NCI-H460 (cell line): ENCODE data around the gene DCHS2. TPM values are rescaled to one million over a fixed set of nuclear protein-coding genes. Genes with fewer than 3 reads are reported as not detected.
A peak's percentile ranks its signal among the peaks of the same experiment; 100 is the strongest.

Experiments
- DNase-seq: peaks from one replicate; pipeline ENCODE4 v3.0.0-alpha.2; 2016; ENCODE audit warnings: low read depth; ENCODE audit errors: extremely low read depth
- polyA plus RNA-seq: library from polyadenylated mRNA; depleted of rRNA; stranded (reverse); fragments of >200 nt; gene quantifications from 2 replicates; pipeline ENCODE4 v1.2.3, GENCODE V29; 2014; cell fraction: nucleus; rRNA removed
- total RNA-seq: library from RNA; depleted of rRNA; stranded (reverse); fragments of >200 nt; shearing (Covaris generic); gene quantifications from 2 replicates; pipeline ENCODE4 v1.2.3, GENCODE V29; 2014; rRNA removed

Gene DCHS2, protein sequence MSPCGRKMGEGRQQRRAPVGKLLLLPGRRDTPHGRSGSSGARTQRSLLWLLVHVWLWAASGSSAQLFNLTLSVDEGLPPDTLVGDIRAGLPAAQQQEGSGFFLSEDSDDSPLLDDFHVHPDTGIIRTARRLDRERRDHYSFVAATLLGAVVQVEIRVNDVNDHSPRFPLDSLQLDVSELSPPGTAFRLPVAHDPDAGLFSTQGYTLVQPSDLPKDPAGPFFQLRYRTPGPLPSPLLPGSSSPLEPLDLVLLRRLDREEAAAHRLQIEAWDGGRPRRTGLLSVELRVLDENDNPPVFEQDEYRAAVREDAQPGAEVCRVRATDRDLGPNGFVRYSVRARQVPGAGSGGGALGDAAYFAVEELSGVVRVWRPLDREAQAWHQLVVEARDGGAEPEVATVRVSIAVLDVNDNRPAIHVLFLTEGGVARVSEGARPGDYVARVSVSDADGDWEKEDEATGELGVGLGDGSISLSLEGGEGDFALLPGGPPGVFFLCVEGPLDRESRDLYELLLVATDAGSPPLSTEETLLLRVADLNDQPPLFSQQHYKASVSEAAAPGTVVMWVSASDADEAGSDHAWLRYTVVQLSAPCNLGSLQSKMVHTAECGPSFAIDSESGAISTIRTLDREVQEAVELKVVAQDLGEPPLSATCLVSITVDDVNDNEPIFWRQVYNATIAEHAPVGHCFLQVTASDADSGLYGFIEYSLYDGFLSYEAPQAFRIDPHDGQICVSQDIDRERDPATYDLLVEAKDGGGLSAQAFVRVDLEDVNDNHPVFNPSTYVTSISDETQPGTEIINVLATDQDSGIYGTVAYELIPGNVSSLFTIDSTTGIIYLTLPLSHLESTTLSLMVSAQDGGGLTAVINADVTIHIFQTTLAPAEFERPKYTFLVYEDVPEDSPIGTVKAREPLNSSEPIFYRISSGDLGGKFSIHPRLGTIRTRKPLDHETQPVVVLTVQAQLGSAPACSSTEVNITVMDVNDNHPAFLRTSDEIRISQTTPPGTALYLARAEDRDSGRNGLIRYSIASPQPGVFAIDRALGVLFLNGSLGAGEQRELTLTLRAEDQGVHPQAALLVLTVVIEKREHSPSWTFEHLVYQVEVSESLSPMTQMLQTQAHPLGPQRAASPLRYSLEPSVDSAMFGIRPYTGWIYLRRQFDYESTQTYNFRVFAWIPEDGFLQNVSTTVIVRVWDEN (N-terminal part only)
- 0.12 TPM in 1 of 2 replicates, not detected in the other for total RNA-seq
- not detected in 2 replicates for polyA plus RNA-seq

DNA sequence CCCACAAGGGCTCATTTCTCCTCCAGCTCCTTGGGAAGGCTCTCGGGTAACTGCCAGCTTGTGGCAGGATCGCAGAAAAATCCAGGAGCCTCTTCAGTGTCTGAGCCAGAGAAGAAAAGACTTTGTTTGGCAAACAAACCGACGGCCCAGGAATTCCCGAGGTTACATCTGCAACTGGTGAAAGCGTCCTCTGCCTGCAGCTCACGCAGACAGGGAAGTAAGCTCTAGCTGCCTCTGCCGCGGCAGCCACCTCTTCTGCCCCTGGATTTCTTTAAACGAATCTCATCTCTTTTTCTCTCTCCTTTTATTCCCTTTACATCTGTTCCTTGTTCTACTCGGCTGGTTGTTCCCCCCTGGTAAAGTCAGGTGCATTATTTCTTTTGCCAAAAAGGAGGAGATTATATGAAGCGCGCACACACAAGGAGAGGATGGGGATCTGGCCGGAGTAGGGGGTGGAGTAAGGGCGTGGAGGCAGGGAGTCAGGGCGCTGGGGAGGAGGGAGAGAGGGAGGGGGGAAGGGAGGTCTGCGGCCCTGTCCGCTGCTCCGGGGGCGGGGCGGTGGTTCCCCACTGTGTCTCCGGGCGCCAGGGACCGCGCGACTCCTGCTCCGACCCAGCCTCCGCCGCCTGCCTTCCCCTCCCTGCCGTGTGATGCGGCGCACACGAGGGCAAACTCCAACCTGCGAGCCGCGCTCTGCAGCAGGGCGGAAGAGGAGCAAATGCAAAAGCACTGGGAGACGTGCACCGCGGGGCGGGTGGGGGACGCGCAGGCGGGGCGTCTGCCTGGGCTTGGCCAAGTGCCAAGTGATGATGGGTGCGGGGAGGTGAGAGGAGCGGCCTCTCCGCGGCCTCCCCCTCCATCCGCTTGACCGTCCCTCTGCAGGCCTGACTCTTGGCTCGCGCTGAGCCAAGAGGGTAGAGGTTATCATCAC is at the start of gene DCHS2:
Gene DCHS2 (minus strand): TSS at position 459 of the 931 bp plus-strand sequence. CDS start 444 bp downstream, at position 15.
- no peak for DNase-seq

DNA sequence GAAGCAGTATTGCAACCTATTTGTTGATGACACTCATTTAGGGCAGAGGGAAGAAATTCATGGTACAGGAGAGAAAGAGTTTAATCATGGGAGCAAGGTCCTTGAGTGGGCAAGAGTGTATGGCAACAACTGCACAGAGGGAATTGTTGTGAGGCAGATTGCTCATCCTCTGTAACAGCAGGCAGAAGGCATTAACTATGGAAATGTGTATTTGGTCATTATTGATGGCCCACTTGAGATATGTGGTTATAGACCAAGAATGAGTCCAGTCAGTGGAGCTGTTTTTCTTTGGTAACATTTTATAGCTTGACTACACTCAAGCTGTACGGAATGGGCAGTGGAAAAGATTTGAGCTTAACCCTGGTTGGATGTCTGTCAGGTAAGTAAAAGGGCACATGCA is 42.7 kb upstream of the DCHS2 start:
- no peak for DNase-seq

DNA sequence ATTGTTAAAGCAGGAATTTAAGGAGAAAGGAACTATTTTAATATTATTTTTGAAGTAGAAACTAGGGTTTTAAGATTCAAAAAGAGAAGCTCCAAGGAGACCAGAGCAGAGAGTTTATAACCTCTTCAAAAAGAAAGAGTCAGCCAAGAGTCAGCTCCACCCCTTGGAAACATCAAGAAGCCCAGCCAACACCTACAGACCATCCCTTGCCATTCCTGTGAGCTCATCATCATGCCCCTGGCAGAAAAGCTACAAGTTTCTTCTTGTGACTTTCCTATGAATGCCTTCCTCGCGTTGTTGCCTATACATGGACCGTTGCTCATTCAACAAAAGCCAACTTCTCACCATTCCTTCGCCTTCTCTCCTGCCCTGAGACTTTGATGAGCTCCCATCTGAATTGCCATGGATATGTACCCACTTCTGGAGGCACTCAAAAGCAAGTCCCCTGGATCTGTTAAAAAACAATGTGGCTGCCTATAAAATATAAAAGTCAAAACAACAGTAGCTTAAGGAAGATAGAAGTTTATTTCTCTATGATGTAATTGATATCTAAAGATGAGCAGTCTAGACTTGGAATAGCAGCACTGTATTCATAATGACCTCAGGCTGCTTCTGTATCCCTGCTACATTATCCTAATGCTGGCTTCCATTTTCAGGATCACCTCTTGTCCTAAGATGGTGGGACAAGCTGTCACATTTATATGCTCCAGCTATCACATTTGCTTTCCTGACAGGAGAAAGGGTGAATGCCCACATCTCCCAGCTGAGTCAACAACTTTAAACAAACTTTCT is 38.3 kb upstream of the DCHS2 start:
- no peak for DNase-seq

DNA sequence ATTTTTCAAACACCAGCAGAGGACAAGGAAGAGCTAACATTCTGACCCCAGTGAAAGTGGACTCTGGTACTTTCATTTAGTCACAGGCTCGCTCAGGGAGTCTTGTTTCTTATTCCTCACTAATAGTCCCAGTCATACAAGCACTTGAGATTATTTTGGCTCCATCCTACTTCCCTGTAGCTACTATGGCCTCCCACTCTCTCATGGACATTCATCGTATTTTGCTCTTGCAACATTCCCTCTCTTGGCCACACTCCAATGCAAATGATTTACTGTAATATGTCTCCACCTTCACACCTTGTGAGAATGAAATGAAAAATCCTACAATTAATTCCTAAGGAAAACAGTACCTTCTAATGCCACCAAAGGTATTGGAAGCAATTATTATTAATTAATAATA is 37.3 kb upstream of the DCHS2 start:
- DNase-seq, result no peak

DNA sequence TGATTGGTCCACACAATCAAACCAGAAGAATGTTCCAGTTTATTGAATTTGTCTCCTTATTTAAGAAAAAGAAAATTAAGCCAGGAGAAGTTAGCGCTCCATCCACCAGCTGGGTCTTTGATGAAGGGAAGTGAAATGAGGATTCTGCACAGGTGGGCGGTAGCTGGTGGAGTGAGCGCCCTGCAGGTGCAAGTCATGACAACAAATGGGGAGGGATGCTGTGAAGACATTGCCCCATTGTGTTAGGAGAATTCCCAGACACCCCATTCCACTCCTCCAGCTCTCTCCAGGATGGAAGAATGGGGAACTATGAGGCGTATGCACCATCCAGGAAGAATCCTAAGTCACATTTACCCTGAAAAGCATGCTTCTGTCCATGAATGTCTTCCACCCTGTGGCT is 35.7 kb upstream of the DCHS2 start:
- no peak for DNase-seq

DNA sequence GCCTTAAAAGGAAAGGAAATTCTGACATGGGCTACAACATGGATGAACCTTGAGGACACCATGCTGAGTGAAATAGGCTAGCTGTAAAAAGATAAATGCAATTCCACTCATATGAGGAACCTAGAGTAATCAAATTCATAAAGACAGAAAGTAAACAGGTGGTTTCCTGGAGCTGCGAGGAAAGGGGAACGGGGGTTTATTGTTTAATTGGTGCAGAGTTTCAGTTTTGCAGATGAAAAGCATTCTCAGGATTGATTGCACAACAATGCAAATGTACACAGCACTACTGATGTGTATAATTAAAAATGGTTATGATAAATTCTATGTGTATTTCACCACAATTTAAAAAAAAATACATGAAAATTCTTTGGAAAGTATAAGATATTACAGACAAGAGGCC is 34.6 kb upstream of the DCHS2 start:
- DNase-seq, result no peak

DNA sequence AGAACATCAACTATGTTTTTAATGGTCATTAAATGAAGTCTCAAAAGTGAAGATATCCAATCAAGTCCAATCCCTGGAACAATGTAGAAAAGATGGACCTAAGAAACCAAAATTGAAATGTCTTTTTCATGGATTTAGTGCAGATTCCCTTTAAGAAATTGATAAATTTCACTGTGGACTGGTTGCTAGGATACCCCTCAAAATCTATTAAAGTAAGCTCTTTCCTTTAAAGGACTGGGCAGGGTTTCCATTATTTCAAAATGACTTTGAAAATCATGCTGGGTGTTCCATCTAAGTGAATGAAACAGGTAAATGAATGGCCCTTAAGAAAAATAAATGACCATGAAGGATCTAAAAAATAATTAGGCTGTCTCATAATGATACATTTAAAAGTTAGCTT is 30.0 kb upstream of the DCHS2 start:
- DNase-seq, result no peak

DNA sequence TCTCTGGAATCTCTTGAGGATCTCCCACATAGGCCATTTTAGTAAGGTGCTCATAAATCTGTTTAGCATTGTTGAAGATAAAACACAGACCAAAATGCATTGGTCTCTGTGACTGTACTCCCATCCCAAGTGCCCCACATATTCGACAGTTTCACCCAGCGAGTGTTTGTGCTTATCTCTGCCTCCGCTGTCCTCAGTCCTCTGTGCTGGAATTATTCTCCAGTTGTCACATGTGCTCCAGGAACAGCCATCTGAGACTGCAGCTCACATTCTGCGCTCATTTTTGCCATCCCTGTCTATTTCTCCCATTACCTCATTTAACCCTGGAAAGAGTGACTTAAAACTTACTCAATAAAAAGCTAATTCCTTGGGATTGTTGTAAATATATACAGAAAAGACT is 27.6 kb upstream of the DCHS2 start:
- DNase-seq, result no peak

DNA sequence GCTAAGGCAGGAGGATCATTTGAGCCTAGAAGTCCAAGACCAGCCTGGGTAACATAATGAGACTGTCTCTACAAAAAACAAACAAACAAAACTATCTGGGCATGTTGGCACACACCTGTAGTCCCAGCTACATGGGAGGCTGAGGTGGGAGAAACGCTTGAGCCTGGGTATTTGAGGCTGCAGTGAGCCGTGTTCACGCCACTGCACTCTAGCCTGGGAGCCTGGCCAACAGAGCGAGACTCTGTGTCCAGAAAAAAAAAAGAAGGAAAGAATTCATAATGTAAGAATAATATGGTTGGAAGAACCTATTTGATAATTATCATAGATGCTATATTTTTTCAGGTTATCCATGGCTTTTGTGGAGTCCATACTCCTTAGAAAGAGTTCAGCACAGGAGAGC is 26.0 kb upstream of the DCHS2 start:
- no peak for DNase-seq

DNA sequence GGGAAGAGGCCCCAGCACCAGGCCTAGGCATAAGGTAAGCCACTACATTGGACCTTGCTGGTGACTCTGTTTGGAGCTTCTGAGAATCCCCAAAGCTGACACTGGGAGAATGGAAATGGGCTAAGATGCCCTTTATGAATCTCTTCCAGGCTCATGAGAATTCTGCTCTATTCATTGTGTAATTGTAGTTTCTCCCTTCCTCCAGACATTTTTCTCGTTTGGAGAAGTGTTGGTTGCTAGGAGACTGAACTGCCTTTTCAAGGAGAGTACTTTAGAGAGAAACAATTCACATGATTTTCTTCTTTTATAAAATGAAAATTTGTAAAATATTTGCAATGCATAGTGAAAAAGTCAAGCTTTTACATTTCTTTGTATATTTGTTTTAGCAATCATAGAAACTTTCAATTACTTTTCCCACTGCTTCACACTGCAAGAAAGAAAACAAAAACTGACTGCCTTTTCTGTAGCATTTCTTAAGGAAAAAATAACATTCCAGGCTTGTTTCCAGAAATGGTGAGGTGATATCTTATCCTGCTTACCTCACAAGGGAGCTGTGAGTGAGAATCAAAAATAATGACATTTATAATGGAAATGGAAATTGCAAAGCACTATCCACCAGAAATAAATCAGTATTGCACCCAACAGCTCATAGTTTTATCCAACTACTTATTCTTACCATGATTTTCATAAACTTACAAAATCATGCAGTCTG is 24.9 kb upstream of the DCHS2 start:
- no peak for DNase-seq

DNA sequence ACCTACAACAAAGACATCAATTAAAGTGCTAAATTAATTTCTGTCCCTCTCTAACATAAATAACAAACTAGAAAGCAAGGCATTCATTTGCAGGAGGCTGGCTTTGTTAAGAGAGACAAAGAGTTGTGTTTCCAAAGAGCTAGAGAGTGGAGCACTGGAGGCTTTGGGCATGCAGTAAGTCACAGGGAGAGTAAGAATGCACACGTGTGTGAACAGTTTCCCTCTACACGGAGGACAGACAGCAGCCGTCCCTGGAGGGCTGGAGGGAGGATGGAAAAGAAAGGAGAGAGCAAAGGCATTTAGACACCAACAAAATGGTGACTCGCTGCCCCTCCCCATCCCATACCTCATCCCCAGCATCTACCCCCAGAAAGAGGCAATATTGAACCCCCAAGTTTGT is 20.4 kb upstream of the DCHS2 start:
- DNase-seq, result no peak

DNA sequence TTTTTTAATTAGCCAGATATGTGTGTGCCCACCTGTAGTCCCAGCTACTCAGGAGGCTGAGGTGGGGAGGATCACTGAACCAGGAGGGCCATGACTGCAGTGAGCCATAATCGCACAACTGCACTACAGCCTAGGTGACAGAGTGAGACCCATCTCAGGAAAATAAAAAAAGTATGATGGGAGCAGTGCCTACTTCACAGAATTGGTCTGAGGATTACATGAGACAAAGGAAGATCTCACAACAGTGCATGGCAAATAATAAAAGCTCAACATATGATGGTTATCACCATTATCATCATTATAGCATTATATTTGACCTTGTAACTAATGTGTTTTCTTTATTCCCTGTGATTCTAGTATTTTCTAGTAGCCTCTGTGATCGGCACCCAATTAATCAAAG is 19.9 kb upstream of the DCHS2 start:
- DNase-seq, result no peak

DNA sequence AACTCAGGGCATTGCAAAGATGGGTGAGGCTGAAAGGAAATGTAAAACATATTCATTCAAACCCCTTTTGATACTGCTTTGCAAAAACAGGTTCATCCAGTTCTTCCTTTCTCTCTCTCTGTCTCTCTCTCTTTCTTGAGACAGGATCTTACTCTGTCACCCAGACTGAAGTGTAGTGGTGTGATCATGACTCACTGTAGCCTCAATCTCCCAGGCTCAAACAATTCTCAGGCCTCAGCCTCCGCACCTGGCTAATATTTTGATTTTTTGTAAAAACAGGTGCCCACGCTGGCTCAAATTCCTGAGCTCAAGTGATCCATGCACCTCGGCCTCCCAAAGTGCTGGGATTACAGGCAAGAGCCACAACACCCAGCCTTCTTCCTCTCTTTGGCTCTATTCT is 15.6 kb upstream of the DCHS2 start:
- DNase-seq, result no peak

DNA sequence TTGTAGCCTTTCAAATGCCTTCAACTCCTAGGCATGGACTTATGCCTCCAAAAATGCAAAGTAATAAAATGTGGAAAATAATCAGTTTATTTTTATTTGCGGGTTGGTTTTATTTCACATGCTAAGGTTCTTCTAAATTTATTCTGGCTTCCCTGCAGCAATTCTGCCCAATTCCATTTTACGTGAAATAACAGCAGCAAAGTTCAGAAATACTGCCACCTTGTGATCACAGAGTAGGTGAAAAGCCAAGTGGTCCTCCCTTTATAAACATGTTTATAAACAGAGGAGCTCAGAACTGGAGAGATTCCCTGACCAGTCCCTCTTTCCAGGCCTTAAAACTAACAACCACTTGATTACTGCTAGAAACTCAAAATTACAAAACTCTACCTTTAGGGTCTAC is 14.7 kb upstream of the DCHS2 start:
- DNase-seq, result peak; percentile 16

DNA sequence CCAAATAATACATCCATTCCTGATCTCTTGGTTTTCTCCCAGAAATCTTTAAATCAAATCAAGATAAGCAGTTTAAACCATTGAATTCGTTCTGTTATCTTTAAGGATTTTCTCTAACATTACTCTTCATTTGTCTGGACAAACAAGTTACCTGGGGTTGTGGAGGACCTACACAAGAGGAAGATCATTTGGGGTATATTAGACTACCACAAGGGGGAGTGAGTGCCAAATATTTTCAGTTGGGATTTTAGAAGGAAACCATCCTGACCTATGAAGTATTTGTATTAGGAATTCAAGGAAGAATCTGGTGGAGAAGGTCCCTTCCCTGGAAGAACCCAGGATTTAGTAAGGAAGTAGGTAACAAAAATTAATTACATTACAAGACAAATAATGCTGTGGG is 12.0 kb upstream of the DCHS2 start:
- DNase-seq, result no peak

DNA sequence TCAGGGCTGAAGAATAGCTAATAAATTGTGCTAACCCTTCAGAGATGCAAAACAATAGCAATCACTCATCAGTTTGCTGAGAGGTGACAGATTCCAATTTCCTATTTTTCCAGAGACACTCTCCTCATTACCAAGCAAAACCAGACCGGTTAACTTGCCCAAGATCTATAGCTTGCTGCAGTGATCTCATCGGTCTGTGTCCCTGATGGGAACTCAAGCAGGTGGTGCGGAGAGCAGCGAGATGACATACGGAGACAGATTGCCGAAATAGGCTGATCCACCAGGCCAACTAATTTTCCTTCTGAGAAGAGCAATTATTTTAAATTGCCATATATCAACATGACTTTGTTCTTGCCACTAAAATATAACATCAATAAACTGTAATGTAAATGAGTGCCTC is 10.5 kb upstream of the DCHS2 start:
- DNase-seq, result no peak

DNA sequence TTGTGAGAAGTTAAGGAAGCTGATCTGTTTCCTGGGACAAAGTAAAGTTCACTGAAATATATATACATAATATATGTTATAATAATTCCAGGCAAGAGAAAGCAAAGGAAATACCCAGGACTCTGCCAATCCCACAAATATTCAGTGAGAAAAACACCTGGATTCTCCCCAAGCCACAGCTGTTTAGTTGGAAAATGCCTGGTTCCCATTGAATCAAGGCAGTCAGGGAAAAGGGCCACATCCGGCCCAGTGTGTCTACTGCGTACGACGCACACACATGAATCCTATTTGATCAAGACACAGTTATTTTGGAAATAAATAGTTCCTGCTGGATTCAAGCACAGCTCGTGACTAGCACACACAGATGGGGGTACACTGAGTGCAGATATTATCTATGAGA is 6.3 kb upstream of the DCHS2 start:
- no peak for DNase-seq

DNA sequence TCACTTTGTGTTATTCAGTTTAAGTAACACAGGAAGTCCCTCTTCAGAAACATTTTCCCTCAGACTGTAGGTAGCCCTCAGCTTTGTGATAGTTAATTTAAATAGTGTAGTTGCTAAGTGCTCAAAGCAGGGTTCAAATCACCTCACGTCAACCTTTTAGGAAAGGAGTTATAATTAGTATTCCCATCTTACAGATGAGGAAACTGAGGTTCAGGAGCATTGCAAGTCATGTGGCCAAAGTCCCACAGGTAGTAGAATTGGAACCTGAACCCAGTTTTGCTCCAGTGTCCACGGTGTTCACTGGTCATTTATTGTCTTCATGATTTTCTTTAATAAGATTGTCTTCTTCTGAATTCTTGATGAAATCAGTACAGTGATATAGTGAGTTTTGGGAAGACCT is 4.3 kb upstream of the DCHS2 start:
- DNase-seq, result no peak

DNA sequence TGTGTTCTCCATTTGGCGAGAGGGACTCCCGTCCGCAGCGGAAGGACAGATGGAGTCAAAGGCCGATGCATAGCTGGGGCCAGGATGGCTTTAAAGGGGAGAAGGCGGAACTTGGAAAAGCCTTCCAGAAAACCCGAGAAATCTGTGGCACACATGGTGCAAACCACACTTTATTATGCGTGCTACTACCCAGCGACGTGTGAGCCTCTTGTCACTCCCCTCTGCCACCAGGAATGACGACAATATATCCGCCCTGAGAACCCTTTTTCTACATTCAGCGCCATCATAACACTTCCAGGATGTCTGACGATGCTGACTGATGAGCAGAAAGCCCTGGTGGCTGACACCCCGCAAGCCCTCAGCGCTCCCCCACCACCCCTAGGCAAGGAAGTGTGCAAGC is 689 bp upstream of the DCHS2 start:
- no peak for DNase-seq
